C4-2B (cell line): ENCODE data around the gene RBM43.
"Not testable (repeated sequence)": the region's sequence is repeated elsewhere in the genome, so short reads cannot be mapped to it uniquely, and the experiment has no call there.

Experiments
- H3K27ac ChIP-seq: fragments of 450-650 bp; 2 replicates; pipeline ENCODE4 v1.5.1; 2017
- CTCF ChIP-seq: fragments of 450-650 bp; conservative IDR thresholded peaks from 2 replicates; pipeline ENCODE4 v1.5.1; 2017; ENCODE audit warnings: mild to moderate bottlenecking
- ZFX ChIP-seq: fragments of 450-650 bp; IDR thresholded peaks from 2 replicates; pipeline ENCODE4 v1.6.1; 2017

RBM43 gene

GRCh38 chr2:151239624-151240023 lies 22.0 kb downstream of the RBM43 start:
- H3K27ac ChIP-seq, result no peak overlapping the region
- no peak for TF ChIP-seq ZFX
- no peak for TF ChIP-seq CTCF

GRCh38 chr2:151238527-151239487 lies 22.9 kb downstream of the RBM43 start:
- no peak overlapping the region for H3K27ac ChIP-seq
- no peak for TF ChIP-seq ZFX
- TF ChIP-seq CTCF, result peak; percentile 89

GRCh38 chr2:151237422-151238025 lies 24.1 kb downstream of the RBM43 start:
- TF ChIP-seq CTCF (no peak), ZFX (no peak)
- no peak overlapping the region for H3K27ac ChIP-seq

- not testable (repeated sequence) for H3K27ac ChIP-seq
These were observed 27.9 kb downstream of the RBM43 start for GRCh38 chr2:151233760-151234159.

GRCh38 chr2:151233288-151233687 lies 28.4 kb downstream of the RBM43 start:
- H3K27ac ChIP-seq, result not testable (repeated sequence)

- TF ChIP-seq ZFX, result no peak
- no peak for TF ChIP-seq CTCF
- H3K27ac ChIP-seq, result no peak overlapping the region
These were observed 31.0 kb downstream of the RBM43 start for GRCh38 chr2:151230627-151231140.

- TF ChIP-seq CTCF, result no peak
- no peak for TF ChIP-seq ZFX
- H3K27ac ChIP-seq, result no peak overlapping the region
These were observed 32.7 kb downstream of the RBM43 start for GRCh38 chr2:151228847-151229512.

GRCh38 chr2:151217343-151217742 lies 44.3 kb downstream of the RBM43 start:
- H3K27ac ChIP-seq, result no peak overlapping the region
- TF ChIP-seq ZFX (no peak), CTCF (no peak)
